HG02870 (cell line): ENCODE measurements around the gene YY1.
"Not testable (repeated sequence)": the region's sequence is repeated elsewhere in the genome, so short reads cannot be mapped to it uniquely, and the experiment has no call there.

Source experiments
- ATAC-seq: cut with Tn5 transposase; IDR thresholded peaks from one replicate; pipeline ENCODE4 v1.9.1; 2021; ENCODE audit warnings: mild to moderate bottlenecking, moderate library complexity; ENCODE audit not compliant: unreplicated experiment

The YY1 gene

DNA sequence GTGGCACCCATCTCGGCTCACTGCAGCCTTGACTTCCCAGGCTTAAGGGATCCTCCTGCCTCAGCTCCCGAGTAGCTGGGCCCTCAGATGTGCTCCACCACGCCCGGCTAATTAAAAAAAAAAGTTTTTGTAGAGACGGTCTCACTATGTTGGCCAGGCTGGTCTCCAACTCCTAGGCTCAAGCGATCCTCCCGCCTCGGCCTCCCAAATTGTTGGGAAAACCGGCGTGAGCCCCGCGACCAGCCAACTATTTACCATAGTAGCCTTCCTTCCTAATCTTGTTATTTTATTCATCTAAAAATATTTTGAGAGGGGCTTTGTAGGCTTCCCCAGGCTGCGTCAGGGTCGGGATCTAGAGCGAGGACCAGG, 25.4 kb upstream of the YY1 start:
- ATAC-seq, result no peak

DNA sequence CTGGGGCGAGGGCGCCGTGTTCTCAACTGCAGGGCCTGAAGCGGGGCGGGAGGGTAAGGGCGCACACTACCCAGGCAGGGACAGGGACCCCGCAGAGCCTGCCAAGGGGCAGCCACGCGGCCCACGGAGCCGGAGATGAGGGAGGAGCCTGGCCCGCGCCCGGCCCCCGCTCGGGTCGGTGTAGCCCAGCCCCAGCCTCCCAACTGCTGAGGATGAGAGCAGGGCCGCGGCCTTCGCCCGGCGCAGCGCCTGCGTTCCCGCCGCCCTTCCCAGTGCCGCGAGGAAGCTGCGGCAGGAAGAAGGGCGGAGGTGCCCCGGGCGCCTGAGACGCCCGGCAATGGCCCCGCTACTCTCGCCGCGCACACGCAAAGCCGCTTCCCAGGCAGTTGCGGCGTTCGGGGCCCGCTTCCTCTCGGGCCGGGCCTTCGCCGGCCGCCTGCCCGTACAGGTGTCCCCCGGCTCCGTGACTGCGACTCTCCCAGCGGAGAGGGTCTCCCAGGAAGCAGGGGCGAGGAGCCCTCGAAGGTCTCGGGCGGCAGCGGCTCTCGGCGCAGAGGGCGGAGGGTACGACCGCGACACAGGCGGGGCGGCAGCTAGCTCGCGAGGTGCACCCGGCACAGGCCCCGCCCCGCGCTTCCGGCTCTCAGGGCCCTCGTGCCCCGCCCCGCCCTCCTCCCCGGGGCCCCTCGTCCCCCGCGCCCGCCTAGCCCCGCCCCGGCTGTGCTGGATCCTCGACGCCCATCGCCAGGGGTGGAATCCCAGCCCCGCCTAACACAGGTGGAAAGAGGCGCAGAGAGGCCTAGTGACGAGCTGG, 24.8 kb upstream of the YY1 start:
- ATAC-seq, result peak; percentile 90

DNA sequence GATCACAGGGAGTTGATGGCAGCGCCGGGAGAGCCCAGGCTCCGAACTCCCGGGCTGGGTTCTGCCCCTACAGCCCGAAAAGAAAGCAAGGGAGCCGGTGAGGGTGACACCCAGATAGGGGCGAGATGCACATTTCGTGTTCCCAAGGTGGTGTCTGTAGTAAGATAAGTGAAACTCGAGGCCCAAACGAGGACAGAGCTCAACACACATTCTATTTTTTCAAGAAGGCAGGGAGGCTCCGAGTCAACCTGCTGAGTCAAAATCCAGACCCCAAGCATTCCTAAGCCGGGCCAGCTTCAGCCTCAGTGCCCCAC, 24.2 kb upstream of the YY1 start:
- no peak for ATAC-seq

DNA sequence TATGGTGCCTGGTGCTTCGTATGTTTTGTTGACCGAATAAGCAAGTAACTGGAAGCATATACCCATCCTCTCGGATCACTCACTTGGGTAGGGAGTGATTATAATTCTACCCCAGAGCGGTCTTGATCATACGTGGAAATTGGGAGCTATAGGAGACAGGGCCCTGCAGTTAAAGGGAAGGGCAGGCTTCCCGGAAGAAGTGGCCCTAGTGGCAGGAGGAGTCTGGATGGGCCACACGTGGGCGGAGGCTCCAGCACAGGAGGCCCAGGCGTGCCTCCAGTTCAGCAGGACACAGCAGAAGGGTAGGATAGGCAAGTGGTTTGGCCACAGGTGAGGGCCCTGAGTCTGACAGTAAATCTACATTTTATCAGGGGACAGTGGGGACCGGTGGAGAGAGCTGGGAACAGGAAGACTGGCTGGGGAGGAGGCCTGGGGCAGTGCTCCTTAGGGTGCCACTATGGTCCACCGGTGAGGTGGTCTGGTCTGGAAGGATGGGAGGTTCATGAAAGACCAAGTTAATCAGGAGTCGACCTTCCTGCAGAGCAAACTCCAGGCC, 23.5 kb upstream of the YY1 start:
- ATAC-seq, result no peak

DNA sequence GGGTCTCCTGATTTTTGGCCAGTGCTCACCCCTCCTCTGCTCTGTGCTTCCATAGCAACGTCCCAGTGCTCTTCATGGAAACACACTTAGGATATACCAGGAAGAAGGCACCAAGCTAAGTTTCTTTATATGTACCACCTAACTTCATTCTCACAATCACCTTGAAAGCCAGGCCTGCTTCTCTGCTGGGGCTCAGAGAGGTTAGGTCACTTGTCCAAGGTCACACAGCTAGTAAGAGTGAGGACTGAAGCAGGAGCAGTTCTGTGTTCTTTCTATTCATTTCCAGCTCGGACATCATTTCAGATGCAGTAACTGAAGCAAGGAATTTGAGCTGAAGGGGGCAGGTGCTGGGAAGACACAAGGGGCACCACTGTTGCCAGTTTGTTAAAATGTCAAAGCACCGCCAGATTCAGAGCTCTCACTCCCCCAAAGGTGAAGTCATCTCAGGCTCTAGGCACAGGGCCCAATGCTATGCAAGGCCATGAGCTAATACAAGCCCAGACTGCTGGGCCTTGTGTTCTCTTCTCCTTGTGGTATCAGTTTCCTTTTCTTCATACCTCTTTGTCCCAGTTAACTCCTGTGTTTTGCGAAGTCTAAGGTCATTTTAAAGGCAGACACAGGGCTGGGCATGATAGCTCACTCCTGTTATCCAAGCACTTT, 19.7 kb upstream of the YY1 start:
- no peak for ATAC-seq

DNA sequence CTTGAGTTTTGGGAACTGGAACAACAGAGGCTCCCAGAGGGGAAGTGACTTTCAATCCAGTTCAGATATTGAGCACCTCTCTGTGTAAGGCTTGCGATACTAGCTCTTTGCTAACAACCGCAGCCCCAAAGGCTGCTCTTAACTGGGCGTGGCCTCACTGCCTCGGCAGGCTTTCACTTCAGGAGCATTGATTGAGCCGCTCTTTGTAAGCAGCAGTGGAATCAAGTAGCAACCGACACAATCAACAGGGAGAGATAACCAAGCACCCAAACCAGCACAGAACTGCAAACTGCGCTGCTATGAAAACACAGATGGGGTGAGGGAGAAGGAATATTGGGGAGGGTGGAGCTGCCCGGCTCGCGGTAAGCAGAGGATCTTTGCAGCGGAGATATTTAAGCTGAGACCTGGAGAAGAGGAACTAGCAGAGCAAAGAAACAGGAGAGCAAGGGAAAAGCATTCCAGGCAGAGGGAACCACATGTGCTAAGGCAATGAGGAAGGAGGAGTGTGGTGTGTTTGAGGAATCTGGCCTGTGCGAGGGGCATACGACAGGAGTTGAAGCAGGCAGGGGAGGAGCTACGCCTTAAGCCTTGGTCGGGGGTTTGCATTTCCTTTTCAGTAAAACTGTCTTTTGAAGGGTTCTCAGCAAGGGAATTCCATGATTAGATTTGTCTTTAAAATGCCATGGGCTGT, 17.3 kb upstream of the YY1 start:
- ATAC-seq, result peak; percentile 93

DNA sequence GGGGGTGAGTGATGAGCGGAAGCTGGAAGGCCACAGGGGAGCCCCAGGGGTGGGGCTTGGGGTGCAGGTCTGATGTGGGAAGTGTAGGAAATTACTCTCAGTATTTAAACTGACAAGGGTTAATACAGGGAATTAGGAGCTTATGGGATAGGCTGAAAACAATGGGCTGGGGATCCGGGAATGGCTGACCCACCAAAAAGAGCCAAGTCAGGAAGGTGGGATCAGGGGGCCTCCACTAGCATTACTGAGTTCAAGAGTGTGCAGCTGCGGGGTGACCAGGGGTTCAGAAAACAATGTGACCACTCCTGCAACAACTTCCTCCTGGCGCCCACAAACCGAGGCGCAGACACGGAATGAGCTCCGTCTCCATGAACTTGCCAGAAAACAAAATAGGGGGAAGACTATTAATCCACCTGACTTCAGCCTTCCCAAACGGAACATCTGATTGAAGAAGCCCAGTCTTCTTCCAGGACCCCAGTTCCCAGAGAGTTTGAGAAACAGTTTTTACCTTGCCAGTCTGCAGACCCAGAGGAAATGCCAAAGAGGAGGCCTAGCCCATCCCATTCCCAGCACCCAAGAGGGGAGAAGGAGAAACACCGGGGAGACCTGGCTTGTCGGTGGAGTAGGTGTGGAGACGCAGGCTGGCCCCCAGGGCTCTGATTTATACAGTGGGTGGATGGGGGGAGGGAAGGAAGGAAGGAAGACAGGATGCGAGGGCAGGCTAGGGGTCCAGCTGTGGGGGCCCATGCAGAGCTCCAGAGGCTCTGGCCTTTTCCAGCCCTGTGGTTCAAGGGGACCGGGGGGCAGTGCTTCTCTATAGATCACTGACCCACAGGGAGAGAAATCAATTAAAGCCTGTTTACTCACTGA, 16.5 kb upstream of the YY1 start:
- no peak for ATAC-seq

DNA sequence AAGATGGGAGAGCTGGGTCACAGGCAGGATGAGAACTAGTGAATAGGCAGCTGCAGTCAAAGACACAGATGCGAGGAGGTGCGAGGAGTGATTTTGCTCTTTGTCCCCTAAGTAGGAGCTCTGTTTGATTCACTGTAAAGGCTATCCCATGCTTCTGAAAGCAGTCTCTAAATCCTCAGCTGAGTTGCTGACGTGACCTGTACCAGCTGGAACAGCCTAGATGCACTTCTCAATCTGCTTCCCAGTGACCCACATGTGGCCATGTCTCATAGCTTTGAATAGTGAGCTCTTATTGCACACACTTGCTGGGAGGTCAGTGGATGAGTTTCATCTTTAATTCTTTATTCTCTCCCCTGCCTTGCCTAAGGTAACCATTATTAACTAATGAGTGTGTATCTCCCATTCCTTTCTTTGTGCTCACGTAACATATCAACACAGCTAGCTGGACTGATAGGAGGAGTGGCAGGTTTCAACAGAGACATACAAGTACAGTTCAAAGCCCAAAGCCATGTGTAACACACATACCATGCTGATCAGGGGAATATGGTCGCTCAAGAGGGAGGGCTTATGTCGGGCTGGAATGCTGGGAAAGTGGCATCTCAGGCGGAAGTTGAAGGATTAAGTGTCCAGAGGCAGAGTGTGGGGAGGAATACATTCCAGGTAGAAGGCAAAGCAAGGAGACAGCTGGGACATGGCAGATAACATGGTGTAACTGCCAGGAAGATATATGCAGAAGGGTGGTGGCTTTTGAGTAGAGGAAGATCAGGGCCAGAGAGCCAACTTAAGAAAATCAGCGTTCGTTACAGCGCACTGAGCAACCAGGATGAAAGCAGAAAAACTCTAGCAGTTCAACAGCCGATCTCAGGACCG, 15.4 kb upstream of the YY1 start:
- no peak for ATAC-seq

DNA sequence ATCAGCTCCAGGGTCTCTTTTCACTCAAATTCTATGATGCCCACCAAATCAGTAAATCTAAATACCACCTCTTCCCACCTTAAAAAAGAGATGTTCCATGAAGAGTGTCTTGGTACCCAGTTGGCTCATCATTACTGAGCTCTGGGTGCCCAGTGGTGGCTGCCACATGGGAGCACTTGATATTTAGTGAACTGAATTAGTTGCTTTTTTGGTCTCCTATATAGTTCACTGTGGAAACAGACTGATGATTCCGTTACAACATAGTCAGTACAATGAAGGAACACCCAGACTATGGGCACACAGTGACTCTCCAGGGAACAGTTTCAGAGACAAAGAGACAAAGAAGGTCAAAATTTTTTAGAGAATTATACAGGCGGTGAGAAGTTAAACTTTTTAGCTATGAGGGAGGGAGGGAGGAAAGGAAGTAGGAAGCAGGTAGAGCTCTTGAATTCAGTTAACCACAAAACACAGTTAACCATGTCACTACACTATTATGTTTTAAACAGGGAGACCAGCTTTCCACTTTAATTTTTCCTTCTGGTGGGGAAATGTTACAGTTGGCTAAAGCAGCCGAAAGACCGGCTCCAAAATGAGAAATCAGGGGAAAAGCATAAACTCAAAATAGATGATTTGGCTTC, 14.6 kb upstream of the YY1 start:
- no peak for ATAC-seq

DNA sequence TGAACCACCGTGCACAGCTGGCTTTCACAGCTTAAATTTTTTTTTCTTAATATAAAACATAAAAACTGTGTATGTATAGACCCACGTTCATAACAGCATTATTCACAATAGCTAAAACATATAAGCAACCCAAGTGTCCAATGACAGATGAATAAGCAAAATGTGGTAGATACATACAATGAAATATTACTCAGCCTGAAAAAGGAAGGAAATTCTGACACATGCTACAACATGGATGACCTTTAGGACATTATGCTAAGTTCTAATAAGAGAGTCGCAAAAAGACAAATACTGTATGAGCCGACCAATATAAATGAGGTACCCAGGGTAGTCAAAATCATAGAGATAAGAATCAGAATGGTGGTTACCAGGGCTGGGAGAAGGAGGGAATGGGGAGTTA, 13.8 kb upstream of the YY1 start:
- ATAC-seq, result no peak

DNA sequence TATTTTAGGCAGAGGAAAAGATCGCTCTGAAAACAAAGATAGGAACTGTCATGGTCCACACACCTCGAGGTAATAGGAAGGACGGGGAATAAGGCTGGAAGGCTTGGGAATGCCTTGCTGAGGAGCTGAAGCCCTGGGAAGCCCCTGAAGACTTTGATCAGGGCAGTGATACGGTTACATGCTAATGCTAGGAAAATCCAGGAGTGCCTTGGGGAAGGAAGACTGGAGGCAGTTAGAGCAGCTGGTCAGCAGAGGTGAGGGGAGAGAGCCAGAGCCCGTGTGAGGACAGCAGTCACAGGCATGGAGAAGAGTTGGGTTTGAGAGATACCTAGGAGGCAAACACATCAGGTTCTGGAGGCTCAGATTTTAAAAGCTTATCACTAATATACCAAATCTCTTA, 8.6 kb upstream of the YY1 start:
- ATAC-seq, result no peak

DNA sequence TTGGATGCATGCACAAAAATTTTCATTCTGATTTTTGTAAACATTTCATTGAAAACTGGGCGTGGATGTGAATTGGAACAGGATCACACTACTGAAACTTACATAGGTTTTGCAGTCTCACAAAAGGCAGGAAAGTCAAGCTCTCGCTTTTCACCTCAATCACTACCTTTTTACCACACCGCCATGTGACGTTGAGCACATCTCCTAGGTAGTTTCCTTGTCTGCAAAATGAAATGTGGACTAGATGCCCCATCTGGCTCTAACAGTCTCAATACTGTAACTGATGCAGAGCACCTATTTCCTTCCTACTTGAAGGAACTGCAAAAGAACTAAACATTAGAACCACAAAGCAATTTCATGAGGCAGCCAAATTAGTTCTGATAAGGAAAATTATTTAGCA, 4.4 kb upstream of the YY1 start:
- ATAC-seq, result no peak

DNA sequence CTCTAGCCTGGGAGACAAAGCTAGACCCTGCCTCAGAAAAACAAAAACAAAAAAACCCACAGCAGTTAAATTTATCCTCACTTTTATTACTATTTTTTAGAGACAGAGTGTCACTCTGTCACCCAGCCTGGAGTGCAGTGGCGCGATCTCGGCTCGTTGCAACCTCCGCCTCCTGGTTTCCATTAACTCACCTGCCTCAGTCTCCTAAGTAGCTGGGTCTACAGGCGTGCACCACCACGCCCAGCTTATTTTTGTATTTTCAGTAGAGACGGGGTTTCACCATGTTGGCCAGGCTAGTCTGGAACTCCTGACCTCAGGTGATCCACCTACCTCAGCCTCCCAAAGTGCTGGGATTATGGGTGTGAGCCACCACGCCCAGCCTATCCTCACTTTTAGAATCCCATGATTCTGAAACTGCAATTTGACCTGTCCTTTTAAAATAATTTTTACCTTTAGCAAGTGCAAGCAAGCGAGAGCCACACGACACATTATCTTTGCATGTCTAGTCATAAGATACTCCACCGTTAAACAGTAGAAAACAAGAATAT, 2.6 kb upstream of the YY1 start:
- ATAC-seq, result not testable (repeated sequence)

DNA sequence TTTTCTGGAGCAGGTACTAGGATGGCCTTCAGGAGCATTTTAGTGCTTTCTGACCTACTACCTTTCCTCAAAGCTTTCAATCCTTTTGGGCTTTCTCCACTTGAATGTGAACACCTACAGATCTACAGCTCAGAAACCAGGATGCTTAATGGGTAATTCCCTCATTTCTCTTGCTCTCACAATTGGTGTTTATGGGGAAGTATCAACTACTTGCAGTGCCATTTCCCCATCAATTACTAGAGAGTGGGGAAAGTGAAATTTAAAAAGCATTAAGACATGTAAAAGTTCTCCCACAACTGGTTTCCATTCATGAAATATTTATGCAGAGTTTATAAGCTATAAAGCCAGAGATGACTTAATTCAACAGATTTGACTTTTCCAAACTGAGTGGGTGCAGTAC, 2.1 kb upstream of the YY1 start:
- no peak for ATAC-seq

DNA sequence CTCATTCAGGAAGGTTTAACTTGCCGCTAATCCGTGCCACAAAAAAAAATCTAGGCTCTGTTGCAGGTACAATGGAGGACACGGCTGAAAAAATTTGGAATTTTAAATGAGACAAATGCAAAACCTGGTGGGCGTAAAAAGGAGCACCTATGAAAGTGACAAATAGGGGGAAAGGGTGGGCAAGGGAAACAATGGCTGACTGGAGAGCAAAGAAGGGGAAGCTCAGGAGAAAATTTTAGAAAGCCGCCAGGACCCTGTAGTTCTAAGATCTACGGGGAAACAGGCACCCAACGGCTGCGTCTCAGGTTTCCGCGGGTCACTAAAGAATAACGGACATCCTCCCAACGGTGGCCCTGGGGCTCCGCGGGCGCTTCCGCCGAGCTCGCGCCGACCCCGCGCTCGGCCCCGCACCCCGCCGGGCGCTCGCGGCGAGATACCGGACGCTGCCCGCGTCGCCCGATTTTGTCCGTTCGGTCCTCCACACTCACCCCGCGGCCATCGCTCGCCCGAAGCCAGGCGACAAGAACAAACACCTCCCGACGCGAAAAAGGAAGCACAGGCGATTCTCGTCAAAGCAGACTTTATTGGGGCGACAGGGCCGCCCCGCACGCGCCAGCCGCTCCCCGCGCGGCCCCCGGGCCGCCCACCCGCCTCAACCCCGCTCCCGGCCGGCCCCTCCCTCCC, 1.1 kb upstream of the YY1 start:
- peak; percentile 5 for ATAC-seq

DNA sequence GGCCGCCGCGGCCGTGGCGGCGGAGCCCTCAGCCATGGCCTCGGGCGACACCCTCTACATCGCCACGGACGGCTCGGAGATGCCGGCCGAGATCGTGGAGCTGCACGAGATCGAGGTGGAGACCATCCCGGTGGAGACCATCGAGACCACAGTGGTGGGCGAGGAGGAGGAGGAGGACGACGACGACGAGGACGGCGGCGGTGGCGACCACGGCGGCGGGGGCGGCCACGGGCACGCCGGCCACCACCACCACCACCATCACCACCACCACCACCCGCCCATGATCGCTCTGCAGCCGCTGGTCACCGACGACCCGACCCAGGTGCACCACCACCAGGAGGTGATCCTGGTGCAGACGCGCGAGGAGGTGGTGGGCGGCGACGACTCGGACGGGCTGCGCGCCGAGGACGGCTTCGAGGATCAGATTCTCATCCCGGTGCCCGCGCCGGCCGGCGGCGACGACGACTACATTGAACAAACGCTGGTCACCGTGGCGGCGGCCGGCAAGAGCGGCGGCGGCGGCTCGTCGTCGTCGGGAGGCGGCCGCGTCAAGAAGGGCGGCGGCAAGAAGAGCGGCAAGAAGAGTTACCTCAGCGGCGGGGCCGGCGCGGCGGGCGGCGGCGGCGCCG, 381 bp downstream of the YY1 start:
- no peak for ATAC-seq

DNA sequence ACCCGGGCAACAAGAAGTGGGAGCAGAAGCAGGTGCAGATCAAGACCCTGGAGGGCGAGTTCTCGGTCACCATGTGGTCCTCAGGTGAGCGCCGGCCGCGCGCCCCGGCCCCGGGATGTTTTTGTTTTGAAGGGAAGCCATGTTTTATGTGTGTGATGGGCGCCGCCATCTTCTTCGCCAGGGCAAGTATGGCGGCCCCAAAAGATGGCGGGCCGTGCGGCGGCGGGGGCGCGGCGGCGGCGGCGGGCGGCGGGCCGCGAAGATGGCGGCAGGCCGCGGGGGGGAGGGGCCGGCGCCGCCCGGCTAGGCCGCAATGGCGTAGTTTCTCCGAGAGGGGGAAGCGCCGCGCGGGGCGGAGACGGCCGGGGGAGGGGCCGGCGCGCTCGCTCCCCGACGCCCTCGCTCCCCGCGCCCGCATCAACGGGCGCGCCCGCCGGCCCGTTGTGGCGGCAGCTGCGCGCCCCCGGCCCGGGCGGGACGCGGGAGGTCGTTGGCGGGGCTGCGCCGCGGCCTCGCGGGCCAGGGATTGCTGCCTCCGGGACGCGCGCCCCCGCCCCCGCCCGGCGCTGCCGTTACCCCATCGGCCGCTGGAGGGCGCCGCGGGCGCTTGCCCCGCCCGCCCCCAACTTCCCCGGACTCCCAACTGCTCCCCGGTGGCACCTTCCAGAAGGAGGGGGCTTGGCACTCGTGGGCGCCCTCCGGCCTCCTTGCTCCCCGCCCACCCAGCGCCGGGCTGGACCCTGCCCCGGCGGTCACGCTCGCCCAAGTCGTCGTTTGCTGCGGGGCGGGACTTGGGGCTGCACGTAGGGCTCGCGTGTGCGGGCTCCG, 1.1 kb downstream of the YY1 start:
- ATAC-seq, result peak; percentile 27
